ENCODE results near the gene CELSR1. TPM values are rescaled to one million over a fixed set of nuclear protein-coding genes. Genes with fewer than 3 reads are reported as not detected.

Gene CELSR1
- total RNA-seq, 2 donors from 2014 or later: 3.0 to 6.0 TPM

DNA sequence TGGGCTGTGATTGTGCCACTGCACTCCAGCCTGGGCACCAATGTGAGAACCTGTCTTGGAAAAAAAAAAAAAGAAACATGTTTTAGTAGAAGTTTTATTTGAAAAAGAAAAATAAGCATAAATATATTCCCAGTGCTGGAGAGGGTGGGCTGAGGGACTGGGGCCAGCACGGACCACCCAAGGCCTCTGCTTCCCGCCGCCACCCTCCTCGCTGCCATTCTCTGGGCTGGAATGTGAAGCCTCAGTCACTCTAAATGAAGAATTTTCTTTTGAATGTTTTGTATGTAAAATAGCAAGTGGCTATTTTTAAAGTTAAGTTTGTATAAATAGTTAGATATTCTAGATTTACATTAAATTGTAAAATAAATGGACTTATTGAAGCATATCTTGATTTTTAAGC lies 207.0 kb downstream of the CELSR1 start:
- H3K36me3 Mint-ChIP-seq (ENCODE audit: low read depth): no peaks in the 10 kb centered on the region
- H3K4me1 Mint-ChIP-seq: peaks cover 7% of the 10 kb centered on the region
- ATAC-seq (no peak), DNase-seq (no peak)
- no peaks in the 10 kb centered on the region for H3K9me3 ChIP-seq (ENCODE audit: control insufficient read depth, low read length, poor library complexity, severe bottlenecking)
- H3K4me3 Mint-ChIP-seq: no peak overlapping the region
- no peaks in the 10 kb centered on the region for H3K27me3 Mint-ChIP-seq
- no peak overlapping the region for H3K27ac Mint-ChIP-seq

DNA sequence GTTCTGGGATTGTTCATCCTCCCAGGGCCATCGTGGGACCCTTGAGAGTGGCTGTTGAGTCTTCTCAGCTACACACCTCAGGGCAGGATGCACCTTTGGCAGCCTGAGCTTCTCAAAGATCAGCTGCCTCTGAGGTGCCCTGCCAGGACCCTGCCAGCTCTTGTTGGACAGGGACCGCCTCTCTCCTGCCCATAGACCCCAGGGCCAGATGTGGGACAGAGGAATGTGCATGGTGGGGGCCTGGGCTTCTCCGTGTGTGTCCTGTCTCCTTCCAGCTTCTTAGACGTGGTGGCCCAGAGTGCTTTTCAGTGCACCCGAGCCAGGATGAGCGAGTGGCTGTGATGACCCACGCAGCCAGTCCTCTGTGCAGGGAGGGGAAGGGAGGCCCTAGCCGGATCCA lies 207.8 kb downstream of the CELSR1 start:
- Mint-ChIP-seq H3K27ac (no peak overlapping the region), H3K4me1 (peaks cover 3% of the 10 kb centered on the region), H3K4me3 (no peak overlapping the region), H3K27me3 (no peaks in the 10 kb centered on the region), H3K36me3 (ENCODE audit: low read depth) (no peaks in the 10 kb centered on the region)
- no peak for DNase-seq
- ATAC-seq: no peak
- no peaks in the 10 kb centered on the region for H3K9me3 ChIP-seq (ENCODE audit: control insufficient read depth, low read length, poor library complexity, severe bottlenecking)

DNA sequence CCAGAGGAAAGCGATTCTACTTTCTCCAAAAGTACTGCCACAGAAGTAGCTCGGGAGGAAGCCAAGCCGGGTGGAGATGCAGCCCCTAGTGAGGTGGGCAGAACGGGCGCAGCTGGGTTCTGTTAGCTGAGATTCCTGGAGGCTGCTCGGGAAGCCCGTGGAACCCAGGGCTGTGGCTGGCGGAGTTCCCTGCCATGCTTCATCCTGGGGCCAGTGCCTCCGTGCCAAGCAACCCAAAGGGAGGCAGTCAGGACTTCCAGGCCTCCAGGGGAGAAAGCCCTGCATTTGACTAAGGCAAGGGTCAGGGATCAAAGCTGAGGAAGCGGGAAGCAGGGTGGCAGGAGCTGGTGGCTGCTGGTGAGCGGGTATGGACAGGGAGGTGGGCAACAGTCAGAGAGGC lies 208.6 kb downstream of the CELSR1 start:
- H3K9me3 ChIP-seq (ENCODE audit: control insufficient read depth, low read length, poor library complexity, severe bottlenecking): no peaks in the 10 kb centered on the region
- Mint-ChIP-seq H3K36me3 (ENCODE audit: low read depth) (no peaks in the 10 kb centered on the region), H3K27me3 (no peaks in the 10 kb centered on the region), H3K4me3 (no peak overlapping the region), H3K27ac (no peak overlapping the region), H3K4me1 (peaks cover 2% of the 10 kb centered on the region)
- no peak for DNase-seq
- no peak for ATAC-seq

DNA sequence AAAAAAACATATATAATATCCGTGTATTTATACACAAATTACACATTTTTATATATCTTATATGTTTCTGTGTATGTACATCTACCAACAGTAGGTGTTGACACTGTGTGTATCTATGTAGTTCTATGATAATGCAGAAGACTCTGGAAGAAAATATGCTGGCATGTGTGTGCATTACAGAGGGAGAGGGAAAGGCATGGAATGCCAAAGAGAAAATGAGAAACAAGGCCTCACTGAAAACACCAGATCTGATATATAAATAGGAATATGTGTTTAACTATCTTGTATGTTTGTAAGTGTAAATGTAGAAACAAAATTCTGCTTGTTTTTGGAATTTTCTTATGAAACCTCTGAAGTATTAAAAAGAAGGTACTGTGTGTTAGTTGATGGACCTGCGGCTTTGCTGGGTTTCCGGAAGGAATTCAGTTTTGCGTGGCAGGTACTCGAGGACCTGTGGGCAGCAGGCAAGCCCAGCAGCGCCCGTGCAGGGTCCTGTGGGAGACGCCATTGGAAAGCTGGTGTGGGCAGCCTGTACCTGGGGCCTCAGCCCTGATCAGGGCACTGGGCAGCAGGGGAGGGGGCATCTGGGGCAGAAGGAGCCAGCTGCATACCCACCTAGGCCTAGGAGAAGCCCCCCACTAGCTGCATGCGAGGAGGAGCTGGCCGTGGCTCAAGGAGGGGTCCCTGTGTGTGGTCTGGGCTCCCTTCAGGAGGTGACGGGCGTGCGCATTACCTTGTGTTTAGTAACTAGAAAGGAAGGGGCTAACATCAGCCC lies 209.5 kb downstream of the CELSR1 start:
- Mint-ChIP-seq H3K4me1 (no peaks in the 10 kb centered on the region), H3K27me3 (no peaks in the 10 kb centered on the region), H3K27ac (no peak overlapping the region), H3K36me3 (ENCODE audit: low read depth) (no peaks in the 10 kb centered on the region), H3K4me3 (no peak overlapping the region)
- no peak for ATAC-seq
- DNase-seq: no peak
- no peaks in the 10 kb centered on the region for H3K9me3 ChIP-seq (ENCODE audit: control insufficient read depth, low read length, poor library complexity, severe bottlenecking)

DNA sequence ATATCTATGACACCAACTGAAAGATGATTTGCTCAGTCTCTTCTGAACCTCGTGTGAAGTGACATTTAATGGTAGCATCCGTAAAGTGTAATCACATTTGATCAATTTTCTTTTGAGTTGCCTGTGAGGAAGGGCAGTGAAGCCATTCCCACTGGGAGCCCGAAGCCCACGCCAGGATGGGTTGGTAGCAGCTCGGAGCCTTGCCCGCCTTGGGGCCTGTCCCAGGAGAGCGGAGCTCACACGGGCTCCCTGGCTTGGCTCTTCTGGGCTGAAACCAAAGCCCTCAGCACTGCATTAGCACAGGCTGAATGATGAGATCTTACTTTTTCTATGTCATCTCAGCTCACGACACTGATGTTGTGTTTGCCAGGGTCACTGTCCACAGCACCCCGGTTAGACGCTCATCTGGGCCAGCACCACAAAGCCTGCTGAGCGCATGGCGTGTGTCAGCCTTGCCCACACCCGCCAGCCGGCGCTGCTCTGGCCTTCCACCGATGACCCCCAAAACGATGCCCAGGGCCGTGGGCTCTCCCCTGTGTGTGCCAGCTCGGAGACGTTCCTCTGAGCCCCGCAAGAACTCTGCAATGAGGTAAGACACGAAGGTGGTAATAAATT lies 211.2 kb downstream of the CELSR1 start:
- no peaks in the 10 kb centered on the region for H3K9me3 ChIP-seq (ENCODE audit: control insufficient read depth, low read length, poor library complexity, severe bottlenecking)
- Mint-ChIP-seq H3K27ac (no peak overlapping the region), H3K4me1 (no peaks in the 10 kb centered on the region), H3K27me3 (no peaks in the 10 kb centered on the region), H3K4me3 (no peak overlapping the region), H3K36me3 (ENCODE audit: low read depth) (no peaks in the 10 kb centered on the region)
- ATAC-seq: no peak
- no peak for DNase-seq

DNA sequence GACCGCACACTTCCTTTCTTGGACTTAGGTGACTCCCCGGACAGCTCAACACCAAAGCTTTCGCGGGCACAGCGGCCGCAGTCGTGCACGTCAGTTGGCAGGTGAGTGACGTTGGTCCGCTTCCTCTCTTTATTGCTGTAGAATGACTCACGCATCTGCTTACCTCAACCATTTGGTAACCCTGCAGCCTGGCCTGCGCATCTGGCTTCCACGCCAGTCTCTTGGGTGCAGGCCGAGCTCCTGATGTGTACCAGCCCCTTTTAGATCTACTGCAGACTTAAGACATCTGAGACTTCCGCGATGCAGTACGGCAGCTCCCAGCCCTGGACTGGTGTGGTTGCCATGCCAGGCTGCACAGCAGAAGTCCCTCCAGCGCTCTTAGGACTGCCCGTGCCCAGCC lies 214.3 kb downstream of the CELSR1 start:
- Mint-ChIP-seq H3K27me3 (no peaks in the 10 kb centered on the region), H3K4me1 (no peaks in the 10 kb centered on the region), H3K4me3 (no peak overlapping the region), H3K27ac (peak overlapping the region; percentile 9), H3K36me3 (ENCODE audit: low read depth) (no peaks in the 10 kb centered on the region)
- no peaks in the 10 kb centered on the region for H3K9me3 ChIP-seq (ENCODE audit: control insufficient read depth, low read length, poor library complexity, severe bottlenecking)
- DNase-seq (no peak), ATAC-seq (no peak)

DNA sequence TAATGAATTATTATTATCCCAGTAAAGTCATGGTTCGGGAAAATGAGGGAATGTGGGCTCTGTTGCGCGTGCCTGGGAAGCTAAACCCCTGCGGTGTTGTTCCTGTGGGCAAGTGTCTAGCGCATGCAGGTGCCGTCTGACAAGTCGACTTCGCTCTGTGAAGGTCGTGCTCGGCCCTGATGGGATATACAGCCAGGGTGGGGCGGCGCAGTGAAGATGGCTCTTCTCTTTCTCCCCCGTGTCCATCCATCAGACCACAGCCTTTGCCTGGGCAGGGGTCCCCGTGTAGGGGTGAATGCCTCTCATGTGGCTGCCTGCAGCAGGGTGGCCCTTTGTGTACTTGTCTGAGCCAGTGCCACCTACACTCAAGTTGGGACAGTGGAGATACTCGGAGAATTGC lies 214.7 kb downstream of the CELSR1 start:
- Mint-ChIP-seq H3K4me1 (no peaks in the 10 kb centered on the region), H3K36me3 (ENCODE audit: low read depth) (no peaks in the 10 kb centered on the region), H3K27me3 (no peaks in the 10 kb centered on the region), H3K4me3 (no peak overlapping the region), H3K27ac (peak overlapping the region; percentile 9)
- no peaks in the 10 kb centered on the region for H3K9me3 ChIP-seq (ENCODE audit: control insufficient read depth, low read length, poor library complexity, severe bottlenecking)
- DNase-seq (no peak), ATAC-seq (no peak)

DNA sequence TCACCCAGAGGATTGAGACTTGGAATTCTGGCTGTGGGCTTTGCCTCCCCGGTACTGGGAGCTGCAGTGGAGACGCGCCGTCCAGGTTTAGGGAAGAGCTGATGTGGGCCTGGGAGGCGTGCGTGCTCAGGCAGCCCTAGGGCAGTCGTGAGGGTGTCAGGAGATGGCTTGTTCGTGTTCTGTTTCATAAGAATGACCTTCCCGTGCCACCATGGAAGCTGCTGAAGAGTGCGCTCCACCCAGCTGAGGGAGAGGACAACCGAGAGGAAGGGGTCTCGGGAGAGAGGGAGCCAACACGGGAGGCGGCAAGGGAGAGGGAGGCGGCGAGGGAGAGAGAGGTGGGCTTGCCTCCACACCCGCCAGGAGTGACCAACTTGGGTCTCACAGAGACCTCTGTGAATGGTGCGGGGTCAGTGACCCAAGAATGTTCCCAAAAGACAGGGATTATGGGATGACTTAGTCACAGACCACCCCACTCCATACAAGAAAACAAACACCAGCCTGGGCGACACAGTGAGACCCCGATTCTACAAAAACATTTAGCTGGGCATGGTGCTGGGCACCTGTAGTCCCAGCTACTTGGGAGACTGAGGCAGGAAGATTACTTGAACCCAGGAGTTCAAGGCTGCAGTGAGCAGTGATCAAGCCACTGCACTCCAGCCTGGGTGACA lies 216.6 kb downstream of the CELSR1 start:
- no peak for DNase-seq
- ATAC-seq: no peak
- Mint-ChIP-seq H3K36me3 (ENCODE audit: low read depth) (no peaks in the 10 kb centered on the region), H3K27me3 (no peaks in the 10 kb centered on the region), H3K4me1 (no peaks in the 10 kb centered on the region), H3K4me3 (no peak overlapping the region), H3K27ac (no peak overlapping the region)
- no peaks in the 10 kb centered on the region for H3K9me3 ChIP-seq (ENCODE audit: control insufficient read depth, low read length, poor library complexity, severe bottlenecking)

DNA sequence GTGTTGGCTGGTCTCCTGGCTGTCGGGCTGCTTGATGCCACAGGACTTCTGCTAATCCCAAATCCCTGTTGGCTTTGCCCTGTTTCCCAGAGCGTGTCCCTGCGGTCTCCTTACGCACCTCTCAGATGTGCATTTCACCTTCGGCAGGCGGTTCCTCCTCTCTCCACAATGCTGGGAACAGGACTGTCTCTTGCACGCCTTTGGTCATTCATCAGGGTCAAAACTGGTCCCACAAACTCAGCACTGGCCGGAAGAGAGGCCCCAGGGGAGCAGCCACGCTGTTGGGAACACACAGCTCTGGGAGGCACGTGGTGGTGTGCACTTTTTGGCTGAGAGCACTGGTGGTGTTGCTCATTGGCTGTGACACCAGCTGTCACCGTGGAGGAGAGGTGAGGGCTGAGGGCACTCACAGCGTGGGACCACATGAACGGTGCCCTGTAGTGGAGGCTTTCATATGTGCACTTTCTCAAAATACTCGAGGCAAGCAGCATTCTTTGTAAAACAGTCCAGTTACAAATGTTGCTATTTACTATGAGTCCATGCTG lies 217.2 kb downstream of the CELSR1 start:
- no peak for ATAC-seq
- Mint-ChIP-seq H3K36me3 (ENCODE audit: low read depth) (no peaks in the 10 kb centered on the region), H3K4me3 (no peak overlapping the region), H3K4me1 (no peaks in the 10 kb centered on the region), H3K27ac (no peak overlapping the region), H3K27me3 (no peaks in the 10 kb centered on the region)
- DNase-seq: no peak
- H3K9me3 ChIP-seq (ENCODE audit: control insufficient read depth, low read length, poor library complexity, severe bottlenecking): no peaks in the 10 kb centered on the region

DNA sequence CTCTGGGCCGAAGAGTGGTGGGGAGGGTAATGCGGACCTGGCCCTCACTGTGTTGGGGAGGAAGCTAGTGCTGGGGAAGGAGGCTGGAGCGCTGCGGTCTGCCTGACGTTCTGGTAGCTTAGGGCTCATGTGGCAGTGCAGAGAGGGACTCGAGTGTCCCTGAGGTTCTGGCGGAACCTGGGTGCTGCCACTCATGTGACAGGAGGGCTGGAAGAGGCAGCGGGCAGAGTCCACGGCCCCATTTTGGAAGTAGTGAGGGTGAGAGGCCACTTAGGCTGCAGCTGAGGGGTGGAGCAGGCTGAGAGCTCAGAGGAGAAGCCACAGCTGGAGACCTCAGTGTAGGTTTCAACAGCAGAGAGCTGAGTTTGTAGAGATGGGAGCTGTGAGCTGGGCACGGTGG lies 218.1 kb downstream of the CELSR1 start:
- ATAC-seq: no peak

DNA sequence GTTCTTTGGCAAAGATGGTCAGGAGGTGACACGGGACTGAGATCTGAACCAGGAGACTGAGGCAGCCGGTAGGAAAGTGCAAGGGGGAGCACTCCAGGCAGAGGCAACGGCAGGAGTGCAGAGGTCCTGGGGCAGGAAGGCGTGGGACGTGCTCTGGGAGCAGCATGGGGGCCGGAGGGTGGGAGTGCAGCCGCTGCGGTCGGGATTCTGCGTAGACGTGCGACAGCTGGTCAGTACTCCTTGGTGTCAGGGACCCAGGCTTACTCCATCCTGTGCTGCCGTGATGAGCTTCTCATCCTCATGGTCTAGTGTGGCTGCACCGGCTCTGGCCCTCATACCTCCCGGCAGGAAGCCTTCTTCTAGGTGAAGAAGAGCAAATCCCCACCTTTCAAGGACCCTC lies 218.8 kb downstream of the CELSR1 start:
- H3K27me3 Mint-ChIP-seq: no peaks in the 10 kb centered on the region
- no peak for DNase-seq
- no peaks in the 10 kb centered on the region for H3K9me3 ChIP-seq (ENCODE audit: control insufficient read depth, low read length, poor library complexity, severe bottlenecking)
- no peaks in the 10 kb centered on the region for H3K4me1 Mint-ChIP-seq
- H3K27ac Mint-ChIP-seq: peak overlapping the region; percentile 72
- no peak for ATAC-seq
- H3K36me3 Mint-ChIP-seq (ENCODE audit: low read depth): no peaks in the 10 kb centered on the region
- no peak overlapping the region for H3K4me3 Mint-ChIP-seq

More for the DNA sequence above, 218.1 kb downstream of the CELSR1 start:
- no peak overlapping the region for H3K4me3 Mint-ChIP-seq
- DNase-seq: no peak
- H3K9me3 ChIP-seq (ENCODE audit: control insufficient read depth, low read length, poor library complexity, severe bottlenecking): no peaks in the 10 kb centered on the region
- no peaks in the 10 kb centered on the region for H3K4me1 Mint-ChIP-seq
- no peaks in the 10 kb centered on the region for H3K36me3 Mint-ChIP-seq (ENCODE audit: low read depth)
- no peak overlapping the region for H3K27ac Mint-ChIP-seq
- H3K27me3 Mint-ChIP-seq: no peaks in the 10 kb centered on the region

DNA sequence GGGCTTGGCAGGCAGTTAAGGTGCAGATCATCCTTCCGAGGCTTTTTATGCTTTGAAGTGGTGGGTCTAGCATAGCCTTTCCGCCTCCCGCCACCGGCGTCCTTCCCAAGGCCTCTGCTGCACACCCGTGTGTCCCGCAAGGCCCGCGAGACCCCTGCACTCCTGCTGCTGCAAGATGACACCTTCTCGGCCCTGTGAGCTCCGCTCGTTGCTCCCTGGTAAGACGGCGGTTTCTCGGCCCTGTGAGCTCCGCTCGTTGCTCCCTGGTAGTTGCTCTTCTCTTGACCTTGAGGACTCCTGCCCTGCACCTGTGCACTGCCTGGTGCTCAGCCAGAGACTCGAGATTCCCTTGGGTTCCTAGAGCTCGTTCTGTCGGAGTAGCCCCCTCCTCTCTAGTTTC lies 219.8 kb downstream of the CELSR1 start:
- H3K4me1 Mint-ChIP-seq: no peaks in the 10 kb centered on the region

DNA sequence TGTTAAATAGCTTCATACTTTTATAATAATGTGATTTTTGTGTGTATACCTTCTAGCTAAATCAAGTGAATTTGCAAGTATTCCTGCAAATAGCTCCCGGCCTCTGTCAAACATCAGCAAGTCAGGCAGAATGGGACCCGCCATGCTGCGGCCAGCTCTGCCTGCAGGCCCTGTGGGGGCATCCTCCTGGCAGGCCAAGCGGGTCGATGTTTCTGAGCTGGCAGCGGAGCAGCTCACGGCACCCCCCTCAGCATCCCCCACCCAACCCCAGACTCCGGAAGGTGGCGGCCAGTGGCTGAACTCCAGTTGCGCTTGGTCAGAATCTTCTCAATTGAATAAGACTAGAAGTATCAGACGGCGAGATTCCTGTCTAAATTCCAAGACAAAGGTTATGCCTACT lies 221.4 kb downstream of the CELSR1 start:
- Mint-ChIP-seq H3K36me3 (ENCODE audit: low read depth) (no peaks in the 10 kb centered on the region), H3K27me3 (no peaks in the 10 kb centered on the region), H3K4me3 (no peak overlapping the region), H3K4me1 (no peaks in the 10 kb centered on the region), H3K27ac (no peak overlapping the region)
- no peak for ATAC-seq
- DNase-seq: no peak
- H3K9me3 ChIP-seq (ENCODE audit: control insufficient read depth, low read length, poor library complexity, severe bottlenecking): no peaks in the 10 kb centered on the region

More for the DNA sequence above, 219.8 kb downstream of the CELSR1 start:
- no peaks in the 10 kb centered on the region for H3K27me3 Mint-ChIP-seq
- H3K4me3 Mint-ChIP-seq: no peak overlapping the region
- peak overlapping the region; percentile 72 for H3K27ac Mint-ChIP-seq
- ATAC-seq (no peak), DNase-seq (no peak)
- H3K36me3 Mint-ChIP-seq (ENCODE audit: low read depth): no peaks in the 10 kb centered on the region
- H3K9me3 ChIP-seq (ENCODE audit: control insufficient read depth, low read length, poor library complexity, severe bottlenecking): no peaks in the 10 kb centered on the region
